Ectodermal cell (in vitro differentiated cells): ENCODE results near the gene OR51B4.

ENCODE experiments used
- H3K27ac ChIP-seq: 2 replicates; pipeline ENCODE4 v1.7.0; 2013; ENCODE audit warnings: mild to moderate bottlenecking, low read depth, low read length; ENCODE audit not compliant: insufficient read depth, poor library complexity, severe bottlenecking
- H3K27me3 ChIP-seq: 2 replicates; pipeline ENCODE4 v1.7.0; 2013; ENCODE audit warnings: mild to moderate bottlenecking, low read length; ENCODE audit not compliant: insufficient read depth, control insufficient read depth, poor library complexity, severe bottlenecking
- H3K36me3 ChIP-seq: one replicate; pipeline ENCODE4 v1.7.0; 2013; ENCODE audit warnings: low read length; ENCODE audit not compliant: control insufficient read depth, insufficient read depth
- H3K4me1 ChIP-seq: one replicate; pipeline ENCODE4 v1.7.0; 2013; ENCODE audit warnings: low read length; ENCODE audit not compliant: control insufficient read depth, insufficient read depth
- H3K4me3 ChIP-seq: 2 replicates; pipeline ENCODE4 v1.7.0; 2013; ENCODE audit warnings: low read depth, low read length, control low read depth; ENCODE audit not compliant: insufficient read depth
- H3K9me3 ChIP-seq: 2 replicates; pipeline ENCODE4 v1.7.0; 2013; ENCODE audit warnings: mild to moderate bottlenecking, low read length, moderate library complexity; ENCODE audit not compliant: control insufficient read depth
- WGBS, 2 experiments: methylation state at CpG; one replicate each; pipeline ENCODE4 v1.1.7; 2013; ENCODE audit warnings: missing lambda C conversion rate in 2 of 2; 5-methylcytosine and 5-hydroxymethylcytosine counted together

OR51B4 gene

DNA sequence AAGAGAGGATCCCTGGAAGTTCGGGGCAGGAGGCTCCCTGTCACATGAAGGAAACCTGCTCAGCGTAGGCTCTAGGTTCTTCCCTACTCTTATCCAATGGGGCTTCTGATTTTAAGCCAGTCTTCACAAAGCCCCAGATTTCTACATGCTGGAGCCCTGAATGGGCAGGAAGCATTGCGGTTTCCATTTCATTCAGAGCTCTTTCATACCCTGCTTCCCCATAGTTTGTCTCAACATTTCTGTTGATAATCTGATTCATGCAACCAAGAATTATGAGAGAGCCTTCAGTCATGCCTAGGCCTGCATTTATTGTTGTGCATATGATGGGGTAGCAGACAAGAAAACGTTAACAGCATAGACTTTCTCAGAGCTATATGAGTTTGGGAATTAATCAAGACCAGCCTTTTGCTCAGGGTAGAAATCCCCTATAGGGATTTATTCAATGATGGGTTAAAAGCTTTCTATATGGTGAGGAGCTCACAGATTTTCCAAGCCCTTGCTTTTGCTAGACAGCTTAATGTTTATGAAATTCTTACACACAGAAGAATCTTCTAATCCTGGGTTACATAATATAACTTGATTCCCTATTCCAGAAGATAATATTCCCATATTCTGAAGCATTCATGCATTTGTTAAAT, 15.9 kb downstream of the OR51B4 start:
- WGBS, 2 experiments: 90 to 92% methylated on average over 4 of the region's 4 CpGs

DNA sequence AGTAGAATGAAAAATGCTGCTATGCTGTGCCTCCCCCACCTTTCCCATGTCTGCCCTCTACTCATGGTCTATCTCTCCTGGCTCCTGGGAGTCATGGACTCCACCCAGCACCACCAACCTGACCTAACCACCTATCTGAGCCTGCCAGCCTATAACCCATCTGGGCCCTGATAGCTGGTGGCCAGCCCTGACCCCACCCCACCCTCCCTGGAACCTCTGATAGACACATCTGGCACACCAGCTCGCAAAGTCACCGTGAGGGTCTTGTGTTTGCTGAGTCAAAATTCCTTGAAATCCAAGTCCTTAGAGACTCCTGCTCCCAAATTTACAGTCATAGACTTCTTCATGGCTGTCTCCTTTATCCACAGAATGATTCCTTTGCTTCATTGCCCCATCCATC, 17.1 kb downstream of the OR51B4 start:
- Histone ChIP-seq H3K9me3 (no peaks in the 10 kb centered on the region), H3K4me3 (no peak overlapping the region), H3K27me3 (no peaks in the 10 kb centered on the region), H3K27ac (no peak overlapping the region), H3K4me1 (peaks cover 4% of the 10 kb centered on the region), H3K36me3 (no peaks in the 10 kb centered on the region)
- WGBS, 2 experiments: 92 to 93% methylated on average over 2 of the region's 2 CpGs

More for the DNA sequence above, 15.9 kb downstream of the OR51B4 start:
- no peaks in the 10 kb centered on the region for H3K36me3 ChIP-seq
- H3K4me3 ChIP-seq: no peak overlapping the region
- peaks cover under 1% of the 10 kb centered on the region for H3K4me1 ChIP-seq
- H3K27ac ChIP-seq: no peak overlapping the region
- no peaks in the 10 kb centered on the region for H3K9me3 ChIP-seq
- H3K27me3 ChIP-seq: no peaks in the 10 kb centered on the region

DNA sequence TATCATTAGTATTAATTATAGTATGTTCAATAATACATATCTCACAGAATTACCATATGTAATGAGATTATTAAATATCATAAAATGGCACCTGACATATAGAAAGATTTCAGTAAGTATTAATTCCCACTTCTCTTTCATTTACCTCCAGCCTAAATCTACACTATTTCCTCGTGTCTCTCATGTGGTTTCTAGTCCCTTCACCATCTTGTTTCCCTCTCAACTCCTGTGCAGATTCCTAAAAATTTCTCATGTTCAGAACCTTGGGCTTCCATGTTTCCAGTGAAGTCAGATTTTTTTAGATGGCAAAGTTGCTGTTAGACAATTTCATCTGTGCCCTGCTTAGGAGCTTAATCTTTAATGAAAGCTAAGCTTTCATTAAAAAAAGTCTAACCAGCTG, 17.9 kb downstream of the OR51B4 start:
- 87 to 96% methylated on average over 1 of the region's 1 CpG for WGBS, 2 experiments
- no peaks in the 10 kb centered on the region for H3K27me3 ChIP-seq
- H3K4me3 ChIP-seq: no peak overlapping the region
- H3K27ac ChIP-seq: no peak overlapping the region
- H3K9me3 ChIP-seq: no peaks in the 10 kb centered on the region
- H3K36me3 ChIP-seq: no peaks in the 10 kb centered on the region
- peaks cover 4% of the 10 kb centered on the region for H3K4me1 ChIP-seq

DNA sequence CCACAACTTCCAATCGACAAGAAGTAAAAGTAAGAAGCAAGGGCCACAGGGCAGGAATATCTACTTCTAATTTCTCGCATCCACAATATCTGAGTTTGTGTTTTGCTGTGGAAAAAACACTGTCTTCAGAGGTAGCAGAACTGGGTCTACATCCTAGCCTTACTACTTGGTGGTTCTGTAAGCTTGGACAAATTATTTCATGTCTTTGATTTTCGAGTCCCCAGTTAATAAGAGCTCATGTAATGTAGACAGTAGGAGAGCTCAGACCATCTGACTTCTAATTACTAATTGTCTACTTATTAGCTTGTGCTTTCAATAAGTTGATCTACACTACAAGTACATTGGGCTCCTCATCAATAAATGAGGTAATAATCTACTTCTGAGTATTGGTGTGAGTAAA, 18.7 kb downstream of the OR51B4 start:
- H3K27ac ChIP-seq: no peak overlapping the region
- no peak overlapping the region for H3K4me3 ChIP-seq
- H3K4me1 ChIP-seq: peaks cover 4% of the 10 kb centered on the region
- H3K36me3 ChIP-seq: no peaks in the 10 kb centered on the region
- no peaks in the 10 kb centered on the region for H3K27me3 ChIP-seq
- no peaks in the 10 kb centered on the region for H3K9me3 ChIP-seq
- WGBS, 2 experiments: 93 to 94% methylated on average over 2 to 3 of the region's 3 CpGs

DNA sequence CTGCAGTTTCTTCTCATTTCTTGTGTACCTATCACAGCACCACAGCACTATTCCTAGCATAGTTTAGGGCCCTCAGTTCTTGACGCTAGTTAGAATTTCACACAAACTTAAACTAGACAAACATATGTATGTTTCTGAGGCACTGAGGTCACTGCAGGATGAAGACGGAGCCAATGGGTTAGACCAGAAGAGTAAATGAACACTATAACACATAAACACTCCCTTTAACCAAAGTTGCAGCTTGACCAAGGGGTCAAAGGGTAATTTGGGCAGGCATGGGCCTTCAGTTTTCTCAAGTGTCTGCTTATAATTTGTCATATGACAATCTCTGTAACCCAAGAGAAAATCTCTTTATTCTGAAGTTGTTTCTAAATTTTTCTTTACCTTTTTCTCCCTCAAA, 19.1 kb downstream of the OR51B4 start:
- Histone ChIP-seq H3K27me3 (no peaks in the 10 kb centered on the region), H3K4me3 (no peak overlapping the region), H3K4me1 (peaks cover 4% of the 10 kb centered on the region), H3K27ac (no peak overlapping the region), H3K9me3 (no peaks in the 10 kb centered on the region), H3K36me3 (no peaks in the 10 kb centered on the region)
- WGBS, 2 experiments: 91 to 95% methylated on average over 2 of the region's 2 CpGs

DNA sequence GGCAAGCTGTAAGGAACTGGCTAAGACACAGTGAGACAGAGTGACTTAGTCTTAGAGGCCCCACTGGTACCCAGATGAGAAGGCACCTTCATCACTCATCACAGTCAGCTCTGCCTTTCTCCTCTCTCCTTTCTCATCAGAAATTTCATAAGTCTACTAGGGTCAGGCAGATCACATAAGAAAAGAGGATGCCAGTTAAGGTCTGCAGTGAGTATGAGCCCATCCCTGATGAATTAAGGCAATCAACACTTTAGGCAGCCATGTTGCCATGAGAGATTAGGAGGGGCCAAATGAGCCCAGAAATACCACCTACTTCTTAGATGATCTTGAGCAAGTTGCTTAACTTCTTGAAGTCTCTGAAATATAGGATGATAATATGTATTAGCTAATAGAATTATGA, 20.1 kb downstream of the OR51B4 start:
- H3K4me1 ChIP-seq: peaks cover 4% of the 10 kb centered on the region
- no peak overlapping the region for H3K4me3 ChIP-seq
- no peak overlapping the region for H3K27ac ChIP-seq
- H3K36me3 ChIP-seq: no peaks in the 10 kb centered on the region
- H3K27me3 ChIP-seq: no peaks in the 10 kb centered on the region
- no peaks in the 10 kb centered on the region for H3K9me3 ChIP-seq

DNA sequence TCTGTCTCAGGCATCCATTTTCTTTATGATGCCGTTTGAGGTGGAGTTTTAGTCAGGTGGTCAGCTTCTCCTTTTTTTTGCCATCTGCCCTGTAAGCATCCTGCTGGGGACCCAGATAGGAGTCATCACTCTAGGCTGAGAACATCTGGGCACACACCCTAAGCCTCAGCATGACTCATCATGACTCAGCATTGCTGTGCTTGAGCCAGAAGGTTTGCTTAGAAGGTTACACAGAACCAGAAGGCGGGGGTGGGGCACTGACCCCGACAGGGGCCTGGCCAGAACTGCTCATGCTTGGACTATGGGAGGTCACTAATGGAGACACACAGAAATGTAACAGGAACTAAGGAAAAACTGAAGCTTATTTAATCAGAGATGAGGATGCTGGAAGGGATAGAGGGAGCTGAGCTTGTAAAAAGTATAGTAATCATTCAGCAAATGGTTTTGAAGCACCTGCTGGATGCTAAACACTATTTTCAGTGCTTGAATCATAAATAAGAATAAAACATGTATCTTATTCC, 21.1 kb downstream of the OR51B4 start:
- no peaks in the 10 kb centered on the region for H3K27me3 ChIP-seq
- H3K4me1 ChIP-seq: peaks cover 4% of the 10 kb centered on the region
- WGBS, 2 experiments: 86 to 87% methylated on average over 3 of the region's 3 CpGs
- H3K27ac ChIP-seq: no peak overlapping the region
- no peaks in the 10 kb centered on the region for H3K9me3 ChIP-seq
- H3K36me3 ChIP-seq: no peaks in the 10 kb centered on the region
- no peak overlapping the region for H3K4me3 ChIP-seq

DNA sequence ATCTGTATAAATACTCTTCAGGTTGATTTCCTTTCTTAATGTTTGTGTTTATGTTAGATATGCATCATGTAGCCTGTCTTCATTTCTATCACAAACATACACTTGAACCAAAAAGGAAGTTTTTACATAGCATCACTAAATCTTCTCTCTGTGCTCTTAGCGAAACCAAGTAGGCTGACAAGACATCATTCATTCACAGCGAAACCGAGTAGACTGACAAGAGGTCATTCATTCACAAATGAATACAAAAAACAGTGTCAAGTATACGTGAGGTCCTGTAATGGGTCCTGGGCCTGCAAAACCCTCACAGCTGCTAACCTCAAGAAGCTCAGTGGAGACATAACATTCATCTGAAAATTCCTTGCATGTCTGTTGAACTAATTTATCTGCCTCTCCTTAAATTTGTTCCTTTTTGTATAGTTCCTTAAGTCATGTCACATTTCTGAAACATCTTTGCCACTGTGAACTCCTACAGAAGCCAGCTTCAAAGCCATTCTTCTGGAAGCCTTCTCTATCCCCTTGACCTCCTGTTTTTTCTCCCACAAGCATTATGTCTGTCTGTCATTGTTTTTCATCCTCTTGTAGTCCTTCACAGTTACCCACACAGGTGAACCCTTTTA, 22.2 kb downstream of the OR51B4 start:
- Histone ChIP-seq H3K27me3 (no peaks in the 10 kb centered on the region), H3K36me3 (no peaks in the 10 kb centered on the region), H3K27ac (no peak overlapping the region), H3K9me3 (no peaks in the 10 kb centered on the region), H3K4me1 (peaks cover 4% of the 10 kb centered on the region), H3K4me3 (no peak overlapping the region)
- 89 to 91% methylated on average over 4 of the region's 4 CpGs for WGBS, 2 experiments

DNA sequence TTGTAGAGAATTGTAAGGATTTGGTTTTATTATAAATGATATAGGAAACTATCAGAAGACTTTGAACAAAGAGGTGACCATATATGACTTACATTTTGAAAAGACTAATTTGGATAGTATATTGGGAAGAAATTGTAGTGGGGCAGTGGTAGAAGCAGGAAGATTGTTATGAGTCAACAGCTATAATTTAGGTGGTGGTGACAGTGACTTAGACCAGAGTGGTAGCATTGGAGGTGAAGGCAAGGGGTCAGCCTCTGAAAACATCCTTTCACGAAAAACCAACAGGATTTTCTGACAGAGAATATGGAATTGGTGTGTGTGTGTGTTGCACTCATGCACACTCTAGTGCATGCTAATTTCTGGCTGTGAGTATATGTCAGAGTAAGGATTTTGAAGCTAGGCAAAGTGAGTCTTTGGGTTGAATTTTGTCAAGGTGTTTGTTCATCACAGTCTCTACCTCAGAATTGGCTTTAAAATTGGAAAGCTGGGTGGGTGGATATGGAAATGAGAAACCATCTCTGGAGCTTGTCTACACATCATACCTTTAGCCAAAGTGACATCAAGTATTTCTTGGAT, 23.9 kb downstream of the OR51B4 start:
- 94 to 97% methylated on average over 1 of the region's 1 CpG for WGBS, 2 experiments
- Histone ChIP-seq H3K36me3 (no peaks in the 10 kb centered on the region), H3K4me3 (no peak overlapping the region), H3K9me3 (no peaks in the 10 kb centered on the region), H3K27me3 (no peaks in the 10 kb centered on the region), H3K27ac (no peak overlapping the region), H3K4me1 (peaks cover 4% of the 10 kb centered on the region)

DNA sequence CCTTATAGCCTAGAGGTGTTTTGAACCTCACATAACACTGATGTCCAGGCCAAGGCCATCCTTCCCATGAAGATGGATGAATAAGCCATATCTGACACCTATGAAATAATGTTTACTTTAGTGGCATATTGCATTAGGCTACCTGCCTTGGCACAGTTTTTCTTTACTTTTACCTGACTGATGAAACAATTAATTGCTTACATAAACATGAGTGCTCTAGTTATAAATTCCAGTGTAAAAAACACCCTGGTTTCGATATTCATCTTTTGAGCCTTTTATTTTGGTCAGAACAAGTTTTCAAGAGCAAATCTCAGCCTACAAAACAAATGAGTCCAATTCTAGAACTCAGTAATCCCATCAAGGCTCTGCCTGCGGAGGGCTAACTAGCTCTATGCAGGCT, 25.0 kb downstream of the OR51B4 start:
- 92 to 100% methylated on average over 1 to 2 of the region's 2 CpGs for WGBS, 2 experiments

More for the DNA sequence above, 25.0 kb downstream of the OR51B4 start:
- H3K36me3 ChIP-seq: no peaks in the 10 kb centered on the region
- no peak overlapping the region for H3K4me3 ChIP-seq
- no peaks in the 10 kb centered on the region for H3K27me3 ChIP-seq
- no peak overlapping the region for H3K27ac ChIP-seq
- H3K4me1 ChIP-seq: peaks cover 4% of the 10 kb centered on the region
- H3K9me3 ChIP-seq: no peaks in the 10 kb centered on the region
